Calu3 (cell line): Measurements from ENCODE around the gene PHEX. TPM values are rescaled to one million over a fixed set of nuclear protein-coding genes. Genes with fewer than 3 reads are reported as not detected.

Experiments used
- BruUV-seq: library from RNA; stranded (reverse); fragments of 400-500 nt; replicated peaks from 2 replicates; lab custom pipeline; 2021; lab: Mats Ljungman, UMichigan
- CTCF ChIA-PET: fragments of 300-600 bp; sonication (Branson Sonifier 250); formaldehyde crosslinking; loops from one replicate; lab custom pipeline; 2022; ENCODE audit warnings: antibody characterized with exemption; lab: Charles Lee
- DNase-seq: peaks from one replicate; pipeline ENCODE4 v3.0.0; 2022
- H3K27ac Mint-ChIP-seq: one replicate; pipeline ENCODE4 v1.8.0; 2022; ENCODE audit warnings: mixed read lengths; ENCODE audit not compliant: unreplicated experiment
- H3K27me3 Mint-ChIP-seq: one replicate; pipeline ENCODE4 v1.8.0; 2022; ENCODE audit warnings: mixed read lengths; ENCODE audit not compliant: unreplicated experiment
- H3K36me3 Mint-ChIP-seq: one replicate; pipeline ENCODE4 v1.8.0; 2022; ENCODE audit warnings: mild to moderate bottlenecking, moderate library complexity, mixed read lengths; ENCODE audit not compliant: insufficient read depth, unreplicated experiment
- H3K4me1 Mint-ChIP-seq: one replicate; pipeline ENCODE4 v1.8.0; 2022; ENCODE audit warnings: mild to moderate bottlenecking, low read depth, mixed read lengths; ENCODE audit not compliant: unreplicated experiment
- H3K4me3 Mint-ChIP-seq: one replicate; pipeline ENCODE4 v1.8.0; 2022; ENCODE audit warnings: mild to moderate bottlenecking, low read depth, moderate library complexity, mixed read lengths; ENCODE audit not compliant: unreplicated experiment
- H3K9me3 Mint-ChIP-seq: one replicate; pipeline ENCODE4 v1.8.0; 2022; ENCODE audit warnings: low read depth, mixed read lengths; ENCODE audit not compliant: unreplicated experiment
- intact Hi-C: fragments of 100-400 bp; cut with micrococcal nuclease; formaldehyde crosslinking; loops from one replicate; pipeline ENCODE4 v1.10.0; 2022; ENCODE audit not compliant: unreplicated experiment
- total RNA-seq: library from RNA; stranded (reverse); gene quantifications from 2 replicates; pipeline ENCODE4 v1.2.3, GENCODE V29; 2022
- TF ChIP-seq, protein P1 (sequence below): fragments of 200-600 bp; IDR thresholded peaks from one replicate; pipeline ENCODE4 v1.8.0; 2022; ENCODE audit warnings: antibody characterized with exemption; ENCODE audit not compliant: unreplicated experiment

PHEX gene
- total RNA-seq, 1 experiment from 2014 or later: 0.57 TPM

- no TSS peak for BruUV-seq
- TF ChIP-seq, protein P1, sequence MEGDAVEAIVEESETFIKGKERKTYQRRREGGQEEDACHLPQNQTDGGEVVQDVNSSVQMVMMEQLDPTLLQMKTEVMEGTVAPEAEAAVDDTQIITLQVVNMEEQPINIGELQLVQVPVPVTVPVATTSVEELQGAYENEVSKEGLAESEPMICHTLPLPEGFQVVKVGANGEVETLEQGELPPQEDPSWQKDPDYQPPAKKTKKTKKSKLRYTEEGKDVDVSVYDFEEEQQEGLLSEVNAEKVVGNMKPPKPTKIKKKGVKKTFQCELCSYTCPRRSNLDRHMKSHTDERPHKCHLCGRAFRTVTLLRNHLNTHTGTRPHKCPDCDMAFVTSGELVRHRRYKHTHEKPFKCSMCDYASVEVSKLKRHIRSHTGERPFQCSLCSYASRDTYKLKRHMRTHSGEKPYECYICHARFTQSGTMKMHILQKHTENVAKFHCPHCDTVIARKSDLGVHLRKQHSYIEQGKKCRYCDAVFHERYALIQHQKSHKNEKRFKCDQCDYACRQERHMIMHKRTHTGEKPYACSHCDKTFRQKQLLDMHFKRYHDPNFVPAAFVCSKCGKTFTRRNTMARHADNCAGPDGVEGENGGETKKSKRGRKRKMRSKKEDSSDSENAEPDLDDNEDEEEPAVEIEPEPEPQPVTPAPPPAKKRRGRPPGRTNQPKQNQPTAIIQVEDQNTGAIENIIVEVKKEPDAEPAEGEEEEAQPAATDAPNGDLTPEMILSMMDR: no peak
- Mint-ChIP-seq H3K27ac (no peak overlapping the region), H3K9me3 (no peaks in the 10 kb centered on the region), H3K27me3 (no peaks in the 10 kb centered on the region), H3K4me1 (no peaks in the 10 kb centered on the region), H3K4me3 (no peak overlapping the region), H3K36me3 (no peaks in the 10 kb centered on the region)
- CTCF ChIA-PET: interaction anchor here (0.7 kb wide), 1 partner anchor 296 kb away, joined by 3 read pairs; no protein-coding TSS in a partner anchor
- no peak for DNase-seq
- intact Hi-C loops: no loop called here
Measured at GRCh38 chrX:22037225-22037624, 5.1 kb downstream of the PHEX start.

- H3K27ac Mint-ChIP-seq: no peak overlapping the region
- intact Hi-C loops: no loop called here
- TF ChIP-seq, protein P1: no peak
- no peaks in the 10 kb centered on the region for H3K9me3 Mint-ChIP-seq
- H3K36me3 Mint-ChIP-seq: no peaks in the 10 kb centered on the region
- CTCF ChIA-PET: no interaction called here
- no peaks in the 10 kb centered on the region for H3K27me3 Mint-ChIP-seq
- BruUV-seq: no TSS peak
- no peak overlapping the region for H3K4me3 Mint-ChIP-seq
- no peaks in the 10 kb centered on the region for H3K4me1 Mint-ChIP-seq
- DNase-seq: no peak
Measured at GRCh38 chrX:22037911-22038537, 5.9 kb downstream of the PHEX start.

GRCh38 chrX:22039541-22039940, 7.4 kb downstream of the PHEX start:
- Mint-ChIP-seq H3K4me3 (no peak overlapping the region), H3K36me3 (no peaks in the 10 kb centered on the region), H3K9me3 (no peaks in the 10 kb centered on the region), H3K27ac (no peak overlapping the region), H3K4me1 (no peaks in the 10 kb centered on the region), H3K27me3 (no peaks in the 10 kb centered on the region)
- CTCF ChIA-PET: no interaction called here
- TF ChIP-seq, protein P1: no peak
- intact Hi-C loops: no loop called here
- no TSS peak for BruUV-seq
- DNase-seq: no peak

DNA sequence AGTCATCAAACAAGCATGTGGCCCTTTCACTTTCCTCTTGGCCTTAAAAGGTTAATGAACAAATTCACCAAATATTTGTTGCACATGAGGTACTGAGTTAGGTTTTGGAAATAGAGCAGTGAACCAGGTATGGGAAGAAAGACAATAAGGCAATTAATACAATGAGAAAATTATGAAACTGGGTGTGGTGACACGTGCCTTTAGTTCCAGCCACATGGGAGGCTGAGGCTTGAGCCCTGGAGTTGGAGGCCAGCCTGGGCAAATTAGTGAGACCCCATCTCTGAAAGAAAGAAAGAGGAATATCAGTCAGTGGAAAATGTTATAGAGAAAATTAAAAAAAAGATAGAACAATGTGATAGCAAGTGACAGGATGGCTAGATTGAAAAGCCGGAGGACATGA, 8.1 kb downstream of the PHEX start:
- Mint-ChIP-seq H3K36me3 (no peaks in the 10 kb centered on the region), H3K27ac (no peak overlapping the region), H3K27me3 (no peaks in the 10 kb centered on the region), H3K9me3 (no peaks in the 10 kb centered on the region), H3K4me1 (no peaks in the 10 kb centered on the region), H3K4me3 (no peak overlapping the region)
- CTCF ChIA-PET: no interaction called here
- TF ChIP-seq, protein P1: no peak
- DNase-seq: no peak
- no TSS peak for BruUV-seq
- intact Hi-C loops: no loop called here
